ENCODE results near the gene EFNA5.

The EFNA5 gene

DNA sequence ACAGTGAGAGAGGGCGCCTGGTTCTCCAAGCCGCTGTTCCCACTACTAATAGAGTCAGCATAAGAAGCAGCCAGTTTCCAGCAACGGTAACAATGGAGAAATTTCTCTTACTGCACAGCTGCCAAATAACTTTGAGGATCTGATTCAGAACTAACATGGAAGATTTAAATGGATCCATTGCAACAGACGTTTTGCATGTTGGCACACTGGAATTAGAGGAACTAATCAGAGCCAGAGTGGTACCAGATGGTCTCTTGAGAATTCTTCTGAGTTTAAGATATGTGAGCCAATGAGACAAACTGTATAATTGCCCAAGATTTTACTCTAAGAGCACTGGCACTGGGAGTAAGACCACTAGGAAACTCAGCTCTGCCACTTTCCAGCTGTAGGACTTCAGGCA lies 186.5 kb downstream of the EFNA5 start:
- no peak for DNase-seq (ENCODE audit: low spot score)

DNA sequence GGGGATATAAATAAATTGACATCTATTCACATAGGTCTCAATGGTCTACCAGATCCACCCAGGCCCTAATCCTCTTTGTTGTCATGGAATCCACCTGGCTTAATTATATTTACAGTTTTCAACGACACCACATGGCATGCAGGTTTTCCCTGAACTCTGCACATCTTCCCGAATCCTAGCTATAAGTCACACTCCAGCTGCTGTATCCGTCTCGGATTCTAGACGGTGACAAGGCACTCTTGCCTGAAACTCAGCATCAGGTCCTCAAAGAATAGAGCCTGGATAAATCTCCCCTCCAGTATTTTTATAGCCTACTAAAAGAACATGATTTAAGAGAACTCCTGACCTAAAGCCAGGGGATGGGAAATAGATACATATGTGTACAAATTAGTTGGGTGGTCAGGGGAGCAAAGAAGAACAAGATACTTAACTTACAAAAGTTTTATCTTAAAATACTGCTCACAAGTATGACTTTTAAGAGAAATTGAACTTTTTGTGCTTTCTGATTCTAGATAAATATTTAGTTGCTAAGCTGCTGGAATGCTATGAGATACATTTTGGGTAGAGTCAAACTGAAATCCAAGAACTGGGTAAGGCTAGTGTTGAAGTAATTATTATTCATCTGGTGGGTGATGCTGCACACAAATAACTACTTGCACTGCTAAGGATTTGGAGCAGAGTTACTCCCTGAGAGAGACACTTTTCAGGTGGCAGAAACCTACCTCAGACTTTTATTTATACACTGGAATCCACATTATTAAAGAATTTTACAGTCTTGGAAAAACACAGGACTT lies 187.3 kb downstream of the EFNA5 start:
- DNase-seq (ENCODE audit: low spot score), result no peak

DNA sequence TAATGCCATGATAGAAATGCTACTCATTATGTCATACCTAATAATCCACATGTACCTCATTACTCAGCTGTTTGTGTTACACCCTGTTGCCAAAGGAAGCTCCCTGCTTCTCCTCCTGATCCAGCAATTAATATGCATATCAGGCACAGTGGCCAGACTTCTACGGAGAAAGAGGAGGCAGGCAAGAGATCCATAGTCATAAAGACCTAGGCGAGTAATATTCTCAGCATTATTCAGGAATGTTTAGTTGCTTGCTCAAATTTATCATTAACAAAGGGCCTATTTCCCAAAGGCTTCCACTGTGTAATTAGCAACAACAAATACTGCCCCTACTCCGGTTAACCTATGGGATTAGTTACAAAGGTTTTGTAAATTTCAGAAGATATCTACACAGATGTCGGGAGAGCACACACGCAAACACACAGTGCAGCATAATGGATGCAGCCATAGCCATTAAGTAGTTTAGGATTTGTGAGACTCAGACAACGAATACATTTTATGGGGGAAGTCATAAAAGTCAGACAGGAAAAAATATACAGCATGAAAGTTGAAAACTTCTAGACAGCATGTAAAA lies 192.6 kb downstream of the EFNA5 start:
- DNase-seq (ENCODE audit: low spot score), result no peak

DNA sequence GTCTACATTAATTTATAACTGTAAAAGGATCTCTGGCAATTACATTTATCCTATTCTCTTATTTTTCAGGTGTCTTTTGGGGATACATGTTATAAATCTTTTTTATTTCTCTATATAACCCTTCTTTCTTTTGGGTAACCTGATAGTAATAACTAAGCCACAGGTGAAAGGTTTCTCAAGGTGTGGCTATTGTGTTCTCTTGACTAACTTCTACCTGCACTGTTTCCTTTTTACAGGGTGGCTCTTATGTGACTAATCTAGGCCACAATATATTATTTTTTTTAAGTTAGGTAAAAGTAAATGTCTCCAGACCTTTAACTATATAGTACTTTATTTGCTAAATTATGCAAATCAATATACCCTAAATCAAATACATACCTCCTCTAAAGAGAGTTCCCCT lies 193.2 kb downstream of the EFNA5 start:
- DNase-seq (ENCODE audit: low spot score), result no peak

DNA sequence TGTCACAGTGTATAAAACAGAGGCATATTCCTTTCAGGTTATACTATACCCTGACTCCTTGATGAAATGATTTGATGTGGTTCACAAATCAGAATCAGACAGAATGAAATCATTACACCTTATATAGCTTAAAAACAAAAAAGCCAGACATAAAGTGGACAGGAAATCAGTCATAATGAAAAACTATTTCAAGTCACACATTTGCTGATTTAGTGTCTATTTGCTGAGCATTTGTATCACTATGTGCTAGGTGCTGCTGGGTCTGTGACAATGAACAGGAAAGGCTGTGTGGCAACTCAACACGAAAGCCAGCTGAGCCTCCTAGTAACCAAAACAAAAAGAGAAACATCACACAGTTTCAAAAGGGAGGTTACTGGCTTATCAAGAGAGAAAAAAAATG lies 194.0 kb downstream of the EFNA5 start:
- peak; percentile 84 for DNase-seq (ENCODE audit: low spot score)

DNA sequence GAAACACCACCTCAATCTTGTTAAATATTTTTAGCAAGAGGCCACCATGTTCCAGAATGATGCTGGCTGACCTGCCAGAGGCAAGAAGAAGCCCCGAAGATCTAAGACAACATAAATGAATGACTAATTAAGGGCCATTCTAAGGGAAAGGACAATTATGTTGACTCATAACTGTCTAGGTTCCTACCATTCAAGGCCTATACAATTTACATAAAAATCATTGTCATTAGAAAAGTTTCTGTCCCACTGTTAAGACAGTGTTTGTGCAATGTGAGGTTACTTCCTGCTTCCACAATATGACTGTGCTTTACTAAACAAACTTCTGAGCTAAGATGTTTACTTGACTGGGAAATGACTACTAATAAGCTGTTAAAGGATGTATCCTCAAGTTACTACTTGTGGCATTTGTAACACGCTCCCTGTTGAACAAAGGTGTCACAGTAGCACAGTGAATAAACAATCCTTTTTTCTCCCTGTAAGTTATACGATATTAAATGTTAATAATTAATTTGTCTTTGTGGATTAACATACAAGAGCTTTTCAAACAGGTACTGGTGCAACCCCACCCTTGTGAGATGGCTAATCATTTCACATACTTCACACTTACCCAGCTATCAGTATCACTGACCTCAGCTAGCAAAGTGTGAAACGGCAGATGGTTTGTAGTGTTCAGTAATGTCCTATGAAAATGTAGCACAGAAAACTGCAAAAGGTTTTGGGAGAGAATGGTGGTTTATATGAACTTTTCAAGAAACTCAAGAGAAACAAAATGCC lies 195.8 kb downstream of the EFNA5 start:
- DNase-seq (ENCODE audit: low spot score), result peak; percentile 87

DNA sequence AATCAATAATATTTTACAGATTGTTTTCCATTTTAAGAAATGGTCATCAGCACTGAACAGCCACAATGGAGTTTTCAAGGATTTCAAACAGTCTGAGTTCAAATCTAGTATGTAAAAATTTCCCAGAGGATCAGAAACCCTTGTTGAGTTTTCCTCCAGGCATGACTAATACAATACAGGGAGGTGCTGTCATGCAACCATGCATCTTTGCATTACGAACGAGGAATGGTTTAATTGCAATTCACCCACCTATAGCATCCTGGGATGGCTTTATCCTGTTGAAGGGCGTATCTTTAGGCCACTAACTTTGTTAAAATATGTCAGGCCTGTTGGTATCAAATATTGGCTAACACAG lies 196.4 kb downstream of the EFNA5 start:
- DNase-seq (ENCODE audit: low spot score), result no peak

DNA sequence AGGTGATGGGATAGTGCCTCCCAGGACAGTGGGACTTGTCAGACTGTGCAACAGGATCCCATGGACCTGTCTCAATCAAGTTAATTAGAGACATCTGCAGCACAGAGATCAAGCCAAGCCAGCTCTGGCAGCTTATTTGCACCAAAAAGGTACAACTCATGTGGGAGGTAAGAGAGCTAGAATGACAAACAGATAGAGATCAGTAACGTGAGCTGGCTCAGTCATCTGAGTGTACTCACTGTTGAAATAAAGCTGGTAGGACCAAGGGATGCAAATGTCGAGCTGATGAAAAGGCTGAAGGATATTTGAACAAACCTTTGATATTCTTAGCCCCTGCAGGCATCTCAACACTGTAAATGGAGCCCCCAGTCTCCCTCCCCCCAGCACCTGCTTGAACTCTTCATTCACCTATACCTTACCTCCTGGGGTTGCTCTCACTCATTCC lies 198.1 kb downstream of the EFNA5 start:
- DNase-seq (ENCODE audit: low spot score), result no peak

DNA sequence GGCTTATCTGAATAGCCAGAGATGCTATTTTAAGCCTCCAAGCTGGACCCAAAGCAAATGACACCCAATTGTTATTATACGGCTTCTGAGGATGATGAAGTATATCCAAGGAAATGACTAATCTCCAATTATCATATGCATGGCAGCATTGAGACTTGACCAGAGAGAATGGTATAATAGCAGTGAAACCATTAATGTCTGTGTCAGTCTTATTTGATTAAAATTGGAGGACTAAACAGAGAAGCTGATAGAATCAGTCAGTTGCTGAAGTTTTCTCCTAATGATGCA lies 200.5 kb downstream of the EFNA5 start:
- peak; percentile 70 for DNase-seq (ENCODE audit: low spot score)

DNA sequence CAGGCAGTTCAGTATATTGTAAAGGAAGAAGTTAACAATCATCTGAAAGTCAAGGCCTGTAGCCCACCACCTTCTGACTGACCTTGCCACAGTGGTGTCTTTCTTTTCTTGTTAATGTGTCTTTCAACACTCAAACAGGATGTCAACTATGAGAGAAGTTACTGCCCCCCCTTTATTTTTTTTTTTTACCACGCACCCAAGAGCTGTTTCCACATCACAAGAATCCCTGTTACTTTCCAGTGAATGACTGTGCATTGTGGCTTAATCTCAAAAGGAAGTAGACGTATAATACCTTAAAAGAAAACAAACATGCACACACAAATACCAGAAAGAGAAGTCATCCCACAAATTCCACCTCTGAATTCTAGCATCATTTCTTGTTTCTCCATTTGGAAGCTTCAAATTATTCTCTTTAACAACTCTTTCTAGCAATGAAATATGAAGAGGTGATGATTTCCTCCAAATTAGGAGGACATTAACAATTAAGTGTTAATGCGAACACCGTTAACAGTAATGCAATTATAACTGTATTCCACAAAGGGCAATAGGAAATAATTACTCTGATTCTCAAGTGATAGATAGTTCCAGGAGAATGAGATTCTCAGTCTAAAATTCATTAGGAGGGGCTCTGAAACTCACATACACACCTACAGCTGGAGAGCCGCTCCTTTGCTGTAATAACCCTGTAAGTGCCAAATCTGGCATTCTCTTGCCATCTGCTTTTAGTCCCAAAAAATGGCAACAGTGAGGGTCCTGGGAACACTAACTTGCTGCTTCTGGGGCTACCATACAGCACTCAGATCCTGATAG lies 201.0 kb downstream of the EFNA5 start:
- DNase-seq (ENCODE audit: low spot score), result peak; percentile 89

DNA sequence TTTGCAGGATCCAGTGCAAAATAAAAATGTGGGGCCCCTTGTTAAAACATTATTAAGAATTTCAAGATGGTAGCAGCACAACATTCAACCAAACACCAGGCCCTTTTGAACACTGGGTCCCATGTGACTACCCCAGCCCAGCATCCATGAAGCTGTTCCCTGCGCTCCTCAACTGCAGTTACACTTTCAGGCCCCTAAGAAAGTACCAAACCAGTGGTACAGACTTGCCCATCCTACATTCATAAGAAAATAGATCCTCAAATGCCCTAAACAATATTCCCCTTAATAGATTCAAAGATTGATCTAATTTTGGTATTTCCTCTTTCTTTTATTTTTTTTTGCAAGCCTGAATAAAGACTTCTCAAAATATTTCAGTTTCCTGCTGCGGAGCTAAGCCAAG lies 201.7 kb downstream of the EFNA5 start:
- no peak for DNase-seq (ENCODE audit: low spot score)

DNA sequence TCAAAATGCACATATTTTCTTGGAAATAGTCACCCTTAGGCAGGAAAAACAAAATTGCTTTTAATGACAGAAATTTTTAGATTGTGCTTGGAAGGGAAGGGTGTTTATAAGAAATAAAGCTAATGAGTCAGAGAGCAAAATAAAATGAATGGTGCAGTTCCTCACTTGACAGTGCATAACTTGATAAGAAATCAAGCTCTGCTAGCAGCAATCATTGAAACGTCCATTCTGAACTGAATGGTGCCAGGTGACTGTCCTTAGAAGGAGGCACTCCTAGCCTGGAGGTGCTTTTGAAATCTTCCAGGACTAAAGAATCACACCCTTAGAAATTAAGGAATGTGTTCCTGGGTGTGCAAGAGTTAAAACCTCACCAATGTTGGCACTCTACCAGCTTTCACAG lies 202.5 kb downstream of the EFNA5 start:
- DNase-seq (ENCODE audit: low spot score), result no peak

DNA sequence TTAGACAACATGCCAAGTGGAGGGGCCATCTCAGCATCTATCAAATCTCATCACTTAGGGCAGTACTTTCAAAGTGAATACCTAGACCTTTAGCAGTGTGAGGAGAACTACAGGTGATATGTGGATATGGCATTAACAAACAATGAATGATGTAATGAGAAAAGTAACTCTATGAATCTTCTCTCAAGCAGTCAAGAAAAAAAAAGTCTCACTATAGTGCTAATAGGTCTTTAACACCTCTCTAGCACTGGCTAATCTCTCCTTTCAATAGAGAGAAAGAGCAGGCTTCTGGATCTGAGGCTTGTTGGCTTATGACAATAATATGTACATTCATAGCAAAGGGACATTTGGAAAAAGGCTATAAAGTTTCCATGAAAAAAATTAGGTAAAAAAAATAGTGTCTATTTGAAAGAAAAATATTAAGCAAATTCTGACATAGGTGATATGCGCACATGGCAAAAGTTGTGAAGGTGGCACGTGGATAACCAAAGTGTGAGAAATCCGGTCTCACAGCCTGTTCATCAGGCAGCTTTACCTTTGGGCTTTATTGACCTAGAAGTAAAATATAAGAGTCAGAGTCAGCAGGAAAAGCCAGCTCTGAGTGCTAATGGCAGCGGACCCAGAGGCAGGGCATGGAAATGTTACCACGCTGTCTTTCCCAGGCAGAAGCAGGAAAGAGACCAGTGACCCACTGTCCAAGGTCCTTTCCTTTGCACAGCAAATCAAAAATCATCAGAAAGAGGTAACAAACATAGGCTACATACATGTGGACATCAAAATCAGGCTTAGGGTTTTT lies 203.4 kb downstream of the EFNA5 start:
- DNase-seq (ENCODE audit: low spot score), result peak; percentile 48

DNA sequence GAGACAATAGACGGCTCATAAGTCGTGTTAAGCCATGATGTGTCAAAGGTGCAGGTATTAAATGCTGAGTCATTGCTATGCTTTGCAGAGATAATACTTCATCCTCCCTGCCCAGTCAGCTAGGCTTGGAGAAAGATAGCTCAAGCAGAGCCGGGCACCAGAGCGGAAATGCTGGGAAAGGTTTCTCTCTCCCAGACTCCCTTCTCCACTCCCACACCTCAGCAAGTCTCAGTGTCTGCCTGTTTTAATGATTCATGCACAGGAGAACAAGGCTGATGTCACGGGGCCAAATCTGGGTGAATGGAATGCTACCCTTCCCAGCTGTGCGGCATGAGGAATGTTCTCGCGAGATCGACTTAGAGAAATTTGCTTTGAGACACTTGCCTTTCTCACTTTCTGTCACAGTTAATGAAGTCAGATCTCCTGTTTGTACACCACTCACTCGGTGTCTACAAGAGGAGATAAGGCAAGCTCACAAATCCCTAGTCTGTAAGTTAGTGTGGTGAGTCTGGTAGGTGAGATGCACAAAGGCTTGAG lies 204.4 kb downstream of the EFNA5 start:
- DNase-seq (ENCODE audit: low spot score), result peak; percentile 28

DNA sequence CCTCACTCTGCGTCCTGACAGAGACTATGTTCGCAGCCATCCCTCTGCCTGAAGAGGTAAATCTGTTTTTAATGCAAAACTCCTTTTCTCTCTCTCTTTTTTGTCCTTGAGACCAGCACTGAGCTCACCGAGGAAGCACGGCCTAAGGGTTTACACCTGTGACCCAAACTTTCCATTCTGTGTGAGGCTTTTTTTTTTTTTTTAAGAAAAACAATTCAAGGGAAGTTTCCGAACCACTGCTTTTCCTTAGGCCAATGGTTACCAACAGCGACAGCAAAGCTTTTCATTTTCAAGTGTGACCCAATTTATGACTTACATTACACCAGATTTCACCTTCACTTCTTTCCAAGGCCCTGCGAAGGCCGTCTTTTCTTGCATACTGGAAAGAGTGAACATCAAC lies 205.9 kb downstream of the EFNA5 start:
- no peak for DNase-seq (ENCODE audit: low spot score)

DNA sequence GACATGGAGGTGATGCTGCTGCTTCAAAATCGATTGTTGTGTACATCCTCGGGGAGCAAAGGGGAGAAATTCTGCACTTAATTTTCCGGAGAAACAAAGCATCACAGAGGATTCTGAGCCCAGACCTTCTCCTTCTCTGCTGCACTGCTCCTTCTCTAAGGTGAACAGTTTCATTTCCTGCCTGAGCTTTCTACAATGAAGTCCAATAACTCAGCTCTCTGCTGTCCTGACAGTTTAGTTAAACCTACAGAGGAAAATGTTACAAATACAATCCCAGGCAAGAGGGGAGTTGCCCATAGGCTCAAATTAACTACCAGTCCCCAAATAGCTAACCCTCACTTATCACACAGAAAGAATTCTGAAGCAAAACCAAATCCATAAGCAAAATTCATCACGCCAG lies 206.3 kb downstream of the EFNA5 start:
- DNase-seq (ENCODE audit: low spot score), result no peak

DNA sequence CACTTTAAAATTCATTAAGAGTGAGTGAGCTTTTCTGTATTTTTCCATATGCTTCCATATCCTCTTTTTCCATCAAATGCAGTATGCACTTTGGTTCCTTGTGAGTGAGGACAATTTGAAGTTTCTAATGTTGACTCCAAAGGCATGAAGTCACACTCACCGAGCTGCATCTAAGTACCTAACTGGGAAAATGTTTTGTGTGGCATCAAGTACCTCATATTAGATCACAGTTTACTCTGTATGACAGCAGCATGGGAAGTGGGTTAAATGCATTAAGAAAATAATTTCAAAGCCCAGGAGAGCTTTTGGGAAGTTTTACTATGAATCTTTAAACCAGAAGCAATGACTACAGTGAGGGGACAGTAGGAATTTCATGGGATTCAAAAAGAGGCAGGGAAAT lies 207.0 kb downstream of the EFNA5 start:
- DNase-seq (ENCODE audit: low spot score), result no peak

DNA sequence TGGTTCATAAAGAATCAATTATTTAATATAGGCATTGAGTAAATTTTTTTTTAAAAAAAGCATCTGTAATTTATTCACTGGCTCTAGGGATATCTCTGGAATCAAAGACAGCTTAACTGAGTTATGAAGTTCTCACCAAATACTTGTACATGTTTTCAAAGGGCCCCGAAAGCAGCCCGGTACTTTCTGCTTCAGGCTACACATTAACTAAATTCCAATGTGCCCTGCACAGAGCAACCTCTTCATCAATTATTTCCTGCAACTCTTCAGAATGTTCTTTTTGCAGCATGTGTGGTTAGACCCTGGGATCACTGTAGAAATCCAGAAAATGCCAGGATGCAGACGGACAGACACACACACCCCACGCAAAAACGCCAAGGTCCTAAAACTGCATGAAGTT lies 209.0 kb downstream of the EFNA5 start:
- no peak for DNase-seq (ENCODE audit: low spot score)

DNA sequence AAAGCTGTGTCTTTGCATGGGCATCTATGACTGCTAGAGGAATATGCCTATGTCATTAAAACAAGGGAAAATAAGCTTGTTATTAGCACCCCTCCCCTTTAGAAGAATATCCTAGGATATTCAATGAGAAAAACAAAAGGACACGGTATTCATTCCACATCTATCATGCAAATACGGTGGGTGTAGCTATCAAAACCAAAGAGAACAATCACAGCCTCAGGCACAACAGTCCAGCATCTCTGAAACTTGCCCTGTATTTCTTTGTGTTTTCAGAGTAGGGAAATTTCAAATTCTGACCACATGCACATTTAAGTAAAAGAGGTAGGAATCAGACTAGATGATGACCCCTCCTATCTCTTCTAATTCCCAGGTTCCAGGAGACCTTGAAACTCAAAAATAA lies 209.9 kb downstream of the EFNA5 start:
- no peak for DNase-seq (ENCODE audit: low spot score)

DNA sequence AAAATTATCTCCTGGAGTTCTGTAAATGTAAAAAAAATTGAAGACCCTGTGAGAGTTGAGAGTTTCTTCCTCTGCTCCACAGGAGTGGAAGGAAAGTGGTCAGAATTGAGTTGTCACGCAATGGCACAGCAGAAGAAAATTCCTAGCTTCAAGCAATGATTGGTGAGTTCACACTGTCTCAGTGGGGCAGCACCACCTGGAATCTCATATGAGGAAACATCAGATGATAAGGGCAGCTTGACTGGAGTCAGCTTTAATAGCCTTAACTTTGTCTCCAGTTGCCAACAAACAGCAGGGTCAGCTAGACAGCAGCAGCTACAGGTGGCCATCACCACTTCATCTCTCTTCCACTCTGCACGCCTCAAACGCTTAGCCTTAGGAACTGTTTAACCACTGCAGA lies 211.1 kb downstream of the EFNA5 start:
- no peak for DNase-seq (ENCODE audit: low spot score)

DNA sequence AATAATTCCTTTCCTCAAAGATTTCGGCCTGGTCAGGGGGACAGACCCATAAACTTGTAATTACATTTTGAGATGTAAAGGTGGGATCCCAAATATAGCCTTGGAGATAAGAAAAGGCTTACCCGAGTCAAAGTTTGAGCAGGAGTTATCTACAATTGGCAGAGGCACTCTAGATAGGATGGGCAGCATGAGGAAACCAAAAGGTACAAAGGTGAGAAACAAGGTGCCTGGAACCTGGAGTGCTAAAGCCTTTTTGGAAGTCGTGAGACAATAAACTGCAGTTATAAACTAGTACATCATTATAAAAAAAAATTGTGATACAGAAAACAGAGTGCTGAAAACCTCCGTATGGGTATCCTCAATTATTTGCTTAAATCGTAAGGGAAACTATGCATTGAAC lies 212.4 kb downstream of the EFNA5 start:
- no peak for DNase-seq (ENCODE audit: low spot score)

DNA sequence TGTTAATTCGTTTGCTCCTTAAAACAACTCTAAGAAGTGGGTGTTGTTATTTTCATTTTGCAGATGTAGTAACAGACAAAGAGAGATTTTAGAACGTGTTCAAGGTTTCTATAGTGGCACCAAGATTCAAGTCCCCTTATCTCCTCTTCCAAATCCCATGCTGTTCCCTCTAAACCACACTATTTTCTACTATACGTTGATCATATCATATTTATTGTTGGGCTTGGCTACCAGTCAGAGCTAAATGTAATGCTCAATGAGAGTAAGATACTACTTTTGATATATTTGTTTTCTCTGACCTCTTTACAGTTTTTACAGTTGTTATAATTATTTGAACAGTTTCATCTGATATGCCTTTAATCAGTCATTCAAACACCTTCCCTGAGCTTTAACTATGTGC lies 212.9 kb downstream of the EFNA5 start:
- no peak for DNase-seq (ENCODE audit: low spot score)
